ENCODE measurements around the gene CTNNBIP1. TPM values are rescaled to one million over a fixed set of nuclear protein-coding genes. Genes with fewer than 3 reads are reported as not detected.

The CTNNBIP1 gene
- total and polyA plus RNA-seq, 5 donors from 2014 or later = 5.9 to 9.6 (median 9.3) TPM

DNA sequence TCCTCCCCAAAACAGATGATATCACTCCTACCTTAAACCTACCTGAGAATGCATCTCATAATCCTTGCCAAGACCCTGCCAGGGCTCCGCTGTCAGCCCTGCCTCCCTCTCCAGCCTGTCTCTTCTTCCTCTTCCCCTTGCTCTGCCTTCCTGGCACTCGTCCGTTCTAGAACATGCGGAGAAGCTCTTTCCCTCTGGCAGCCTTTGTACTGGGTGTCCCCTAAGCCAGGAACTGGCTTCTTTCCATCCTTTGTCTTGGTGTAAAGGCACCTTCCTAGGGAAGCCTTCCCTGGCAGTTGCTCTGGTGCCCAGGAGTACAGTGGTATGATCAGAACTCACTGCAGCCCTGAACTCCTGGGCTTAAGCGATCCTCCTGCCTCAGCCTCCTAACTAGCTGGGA lies 36.1 kb downstream of the CTNNBIP1 start:
- Mint-ChIP-seq H3K9me3 (peaks cover 0 to 1% (median 0%) of the 10 kb centered on the region in 7 donors), H3K4me1 (peaks cover 0 to 8% (median 5%) of the 10 kb centered on the region in 4 donors), H3K27ac (no peak overlapping the region), H3K36me3 (peaks cover 7% of the 10 kb centered on the region), H3K4me3 (no peak overlapping the region), H3K27me3 (no peaks in the 10 kb centered on the region)
- no peak overlapping the region for H3K4me3 ChIP-seq (ENCODE audit: low read depth, low read length)
- peaks cover 7% of the 10 kb centered on the region for H3K36me3 ChIP-seq (ENCODE audit: control insufficient read depth, insufficient read depth, low read length)
- H3K27ac ChIP-seq (ENCODE audit: insufficient read depth, low read length, poor library complexity, severe bottlenecking) = no peak overlapping the region
- H3K27me3 ChIP-seq (ENCODE audit: control insufficient read depth, insufficient read depth, low read length) = no peaks in the 10 kb centered on the region
- H3K9me3 ChIP-seq (ENCODE audit: control insufficient read depth in 2 of 2, low read length in 2 of 2) = no peaks in the 10 kb centered on the region
- peaks cover 4% of the 10 kb centered on the region for H3K4me1 ChIP-seq (ENCODE audit: control insufficient read depth, insufficient read depth, low read length, poor library complexity, severe bottlenecking)
- no peak for DNase-seq
- no peak for ATAC-seq (ENCODE audit: low read depth in 2 of 2)

DNA sequence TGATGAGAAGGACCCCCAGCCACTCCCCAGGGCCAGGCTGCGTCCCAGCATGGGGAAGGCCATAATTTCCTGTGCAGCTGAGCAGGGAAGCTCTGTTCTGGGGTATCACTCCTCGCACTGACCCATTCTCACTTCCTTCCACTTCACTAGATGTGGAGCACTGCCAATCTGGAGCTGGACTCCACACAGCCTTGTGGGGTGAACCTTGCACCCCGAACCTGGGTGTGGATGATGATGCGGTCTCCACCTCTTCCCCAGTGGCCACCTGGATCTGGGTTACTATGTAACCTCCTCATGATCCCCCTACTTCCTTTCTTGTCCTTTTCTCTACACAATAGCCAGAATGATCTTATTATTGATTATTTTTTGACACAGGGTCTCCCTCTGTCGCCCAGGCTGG lies 36.7 kb downstream of the CTNNBIP1 start:
- H3K27me3 ChIP-seq (ENCODE audit: control insufficient read depth, insufficient read depth, low read length) = no peaks in the 10 kb centered on the region
- Mint-ChIP-seq H3K9me3 (peaks cover 0 to 1% (median 0%) of the 10 kb centered on the region in 7 donors), H3K36me3 (peaks cover 7% of the 10 kb centered on the region), H3K27me3 (no peaks in the 10 kb centered on the region), H3K4me3 (no peak overlapping the region), H3K27ac (no peak overlapping the region), H3K4me1 (peaks cover 0 to 8% (median 5%) of the 10 kb centered on the region in 4 donors)
- DNase-seq (no peak), ATAC-seq (ENCODE audit: low read depth in 2 of 2) (no peak)
- peaks cover 4% of the 10 kb centered on the region for H3K4me1 ChIP-seq (ENCODE audit: control insufficient read depth, insufficient read depth, low read length, poor library complexity, severe bottlenecking)
- H3K27ac ChIP-seq (ENCODE audit: insufficient read depth, low read length, poor library complexity, severe bottlenecking) = no peak overlapping the region
- peaks cover 7% of the 10 kb centered on the region for H3K36me3 ChIP-seq (ENCODE audit: control insufficient read depth, insufficient read depth, low read length)
- H3K9me3 ChIP-seq (ENCODE audit: control insufficient read depth in 2 of 2, low read length in 2 of 2) = no peaks in the 10 kb centered on the region
- no peak overlapping the region for H3K4me3 ChIP-seq (ENCODE audit: low read depth, low read length)

DNA sequence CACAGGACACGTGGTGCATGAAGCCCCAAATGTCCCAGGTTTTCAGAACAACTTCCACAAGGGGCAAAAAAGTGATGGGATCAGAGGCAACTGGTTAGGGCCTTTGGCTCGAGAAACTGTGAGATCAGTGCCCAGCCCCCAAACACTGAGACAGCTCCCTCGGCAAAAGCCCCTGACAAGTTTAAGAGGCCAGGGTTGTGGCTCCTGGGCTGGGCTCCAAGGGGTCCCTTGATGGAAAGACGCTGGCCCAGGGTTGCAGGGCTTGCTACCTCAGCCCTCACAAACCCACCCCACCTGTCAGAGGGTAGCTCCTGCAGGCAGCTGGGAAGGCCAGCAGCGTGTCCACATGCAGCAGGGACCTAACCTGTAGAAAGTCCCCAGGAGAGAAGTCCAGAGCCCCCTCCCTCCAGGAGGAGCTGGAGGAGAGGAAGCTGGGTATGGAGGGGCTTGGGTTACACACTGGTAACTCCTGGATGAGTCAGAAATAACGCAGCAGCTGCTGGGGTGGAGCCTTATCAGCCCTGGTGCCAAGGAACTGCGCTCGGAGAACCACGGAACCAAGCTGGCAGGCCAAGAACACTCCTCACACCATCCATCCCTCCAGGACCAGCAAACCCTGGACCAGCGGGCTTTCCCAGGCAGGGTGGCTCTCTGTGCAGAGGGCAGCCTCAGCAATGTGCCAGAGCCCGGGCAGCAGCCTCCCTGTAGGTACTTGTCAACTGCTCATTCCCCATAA lies 37.5 kb downstream of the CTNNBIP1 start:
- no peak for DNase-seq
- H3K4me1 ChIP-seq (ENCODE audit: control insufficient read depth, insufficient read depth, low read length, poor library complexity, severe bottlenecking) = peaks cover 6% of the 10 kb centered on the region
- Mint-ChIP-seq H3K36me3 (peaks cover 7% of the 10 kb centered on the region), H3K27ac (no peak overlapping the region), H3K9me3 (peaks cover 0 to 1% (median 0%) of the 10 kb centered on the region in 7 donors), H3K27me3 (no peaks in the 10 kb centered on the region), H3K4me1 (peaks cover 0 to 8% (median 5%) of the 10 kb centered on the region in 4 donors), H3K4me3 (no peak overlapping the region)
- no peak overlapping the region for H3K27ac ChIP-seq (ENCODE audit: insufficient read depth, low read length, poor library complexity, severe bottlenecking)
- no peak for ATAC-seq (ENCODE audit: low read depth in 2 of 2)
- no peaks in the 10 kb centered on the region for H3K27me3 ChIP-seq (ENCODE audit: control insufficient read depth, insufficient read depth, low read length)
- H3K4me3 ChIP-seq (ENCODE audit: low read depth, low read length) = no peak overlapping the region
- H3K9me3 ChIP-seq (ENCODE audit: control insufficient read depth in 2 of 2, low read length in 2 of 2) = no peaks in the 10 kb centered on the region
- peaks cover 7% of the 10 kb centered on the region for H3K36me3 ChIP-seq (ENCODE audit: control insufficient read depth, insufficient read depth, low read length)

DNA sequence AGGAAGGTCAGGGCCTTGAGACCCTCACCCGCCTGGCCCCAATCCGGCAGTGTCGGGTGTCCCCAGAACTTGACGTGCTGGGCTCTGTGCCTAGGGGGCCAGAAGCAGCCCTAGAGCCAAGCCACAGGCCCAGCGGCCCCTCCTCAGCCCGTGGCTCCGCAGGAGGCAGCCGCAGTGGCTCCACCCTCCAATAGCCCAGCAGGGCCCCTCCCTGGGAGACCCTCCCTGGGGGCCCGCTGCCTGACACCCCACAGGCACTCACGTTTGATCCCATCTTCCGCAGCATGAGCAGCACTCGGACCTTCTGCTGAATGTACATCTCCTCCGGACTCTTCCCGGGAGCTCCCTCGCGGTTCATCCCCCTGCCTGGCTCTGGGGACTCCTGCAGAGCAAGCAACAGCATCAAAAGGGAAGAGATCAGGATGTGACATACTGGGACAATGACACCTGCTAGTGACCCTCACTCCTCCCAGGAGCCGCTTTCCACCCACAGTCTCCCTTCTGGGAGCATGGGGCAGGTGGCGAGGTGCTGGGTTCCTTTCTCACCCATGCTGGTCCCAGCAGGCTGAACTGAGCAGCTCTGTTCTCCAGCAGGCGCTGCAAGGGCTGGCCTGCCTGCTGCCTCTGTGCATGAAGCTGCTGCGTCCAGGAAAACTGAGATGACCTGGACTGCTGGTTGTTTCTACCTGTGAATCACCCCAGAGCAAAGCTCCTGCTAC lies 38.2 kb downstream of the CTNNBIP1 start:
- Mint-ChIP-seq H3K27ac (no peak overlapping the region), H3K4me1 (peaks cover 0 to 14% (median 6%) of the 10 kb centered on the region in 4 donors), H3K4me3 (no peak overlapping the region), H3K27me3 (no peaks in the 10 kb centered on the region), H3K9me3 (peaks cover 0 to 1% (median 0%) of the 10 kb centered on the region in 7 donors), H3K36me3 (peaks cover 7% of the 10 kb centered on the region)
- Histone ChIP-seq H3K36me3 (ENCODE audit: control insufficient read depth, insufficient read depth, low read length) (peaks cover 7% of the 10 kb centered on the region), H3K4me1 (ENCODE audit: control insufficient read depth, insufficient read depth, low read length, poor library complexity, severe bottlenecking) (peaks cover 11% of the 10 kb centered on the region), H3K9me3 (ENCODE audit: control insufficient read depth in 2 of 2, low read length in 2 of 2) (no peaks in the 10 kb centered on the region), H3K27me3 (ENCODE audit: control insufficient read depth, insufficient read depth, low read length) (no peaks in the 10 kb centered on the region), H3K27ac (ENCODE audit: insufficient read depth, low read length, poor library complexity, severe bottlenecking) (no peak overlapping the region), H3K4me3 (ENCODE audit: low read depth, low read length) (no peak overlapping the region)
- ATAC-seq (ENCODE audit: low read depth in 2 of 2) (no peak), DNase-seq (no peak)

DNA sequence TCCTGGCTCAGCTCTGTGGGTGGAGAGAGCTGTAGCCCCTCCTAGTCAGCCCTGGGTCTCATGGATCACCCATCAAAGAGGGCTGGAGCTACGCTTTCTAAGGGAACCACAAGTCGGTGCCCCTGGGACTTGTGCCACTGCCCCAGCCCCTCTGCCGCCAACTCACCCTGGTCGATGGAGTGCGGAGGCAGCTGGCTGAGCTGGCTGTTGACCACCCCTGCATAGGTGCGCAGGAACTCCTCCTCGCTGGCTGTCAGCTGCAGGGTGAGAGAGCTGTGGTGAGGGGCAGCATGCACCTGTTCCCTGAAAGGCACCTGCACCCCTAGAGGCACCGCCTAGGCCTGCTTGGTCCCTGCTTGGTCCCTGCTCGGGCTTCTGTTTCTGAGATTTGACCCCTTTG lies 39.0 kb downstream of the CTNNBIP1 start:
- Mint-ChIP-seq H3K9me3 (peaks cover 0 to 1% (median 0%) of the 10 kb centered on the region in 7 donors), H3K4me1 (peaks cover 0 to 17% (median 8%) of the 10 kb centered on the region in 4 donors), H3K36me3 (peaks cover 7% of the 10 kb centered on the region), H3K4me3 (no peak overlapping the region), H3K27me3 (no peaks in the 10 kb centered on the region), H3K27ac (no peak overlapping the region)
- H3K4me3 ChIP-seq (ENCODE audit: low read depth, low read length) = no peak overlapping the region
- no peak for DNase-seq
- no peaks in the 10 kb centered on the region for H3K9me3 ChIP-seq (ENCODE audit: control insufficient read depth in 2 of 2, low read length in 2 of 2)
- H3K4me1 ChIP-seq (ENCODE audit: control insufficient read depth, insufficient read depth, low read length, poor library complexity, severe bottlenecking) = peaks cover 11% of the 10 kb centered on the region
- H3K27me3 ChIP-seq (ENCODE audit: control insufficient read depth, insufficient read depth, low read length) = no peaks in the 10 kb centered on the region
- H3K36me3 ChIP-seq (ENCODE audit: control insufficient read depth, insufficient read depth, low read length) = peaks cover 7% of the 10 kb centered on the region
- no peak for ATAC-seq (ENCODE audit: low read depth in 2 of 2)
- H3K27ac ChIP-seq (ENCODE audit: insufficient read depth, low read length, poor library complexity, severe bottlenecking) = no peak overlapping the region

DNA sequence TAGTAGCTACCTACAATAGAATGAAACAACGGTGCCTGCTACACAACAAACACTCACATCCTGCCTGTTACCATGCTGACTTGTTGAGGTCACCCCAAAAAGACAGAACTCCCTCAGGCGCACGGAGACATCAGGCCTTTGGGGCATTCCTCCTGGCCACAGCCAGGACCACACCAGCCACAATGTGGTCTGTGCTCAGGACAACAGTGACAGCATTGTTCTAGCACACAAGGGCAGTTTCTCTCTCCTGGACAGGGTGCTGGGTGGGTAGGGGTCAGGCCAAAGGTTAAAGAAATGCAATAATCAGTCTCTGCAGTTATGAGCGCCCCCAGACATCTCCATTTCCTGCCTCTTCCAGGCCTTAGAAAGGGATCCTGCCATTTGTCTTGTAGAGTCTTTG lies 39.5 kb downstream of the CTNNBIP1 start:
- Mint-ChIP-seq H3K27ac (no peak overlapping the region), H3K9me3 (peaks cover 0 to 1% (median 0%) of the 10 kb centered on the region in 7 donors), H3K36me3 (peaks cover 7% of the 10 kb centered on the region), H3K4me1 (peaks cover 0 to 17% (median 8%) of the 10 kb centered on the region in 4 donors), H3K27me3 (no peaks in the 10 kb centered on the region), H3K4me3 (no peak overlapping the region)
- H3K4me1 ChIP-seq (ENCODE audit: control insufficient read depth, insufficient read depth, low read length, poor library complexity, severe bottlenecking) = peaks cover 11% of the 10 kb centered on the region
- H3K36me3 ChIP-seq (ENCODE audit: control insufficient read depth, insufficient read depth, low read length) = peaks cover 7% of the 10 kb centered on the region
- no peak overlapping the region for H3K27ac ChIP-seq (ENCODE audit: insufficient read depth, low read length, poor library complexity, severe bottlenecking)
- DNase-seq = no peak
- H3K4me3 ChIP-seq (ENCODE audit: low read depth, low read length) = no peak overlapping the region
- no peaks in the 10 kb centered on the region for H3K27me3 ChIP-seq (ENCODE audit: control insufficient read depth, insufficient read depth, low read length)
- ATAC-seq (ENCODE audit: low read depth in 2 of 2) = no peak
- H3K9me3 ChIP-seq (ENCODE audit: control insufficient read depth in 2 of 2, low read length in 2 of 2) = no peaks in the 10 kb centered on the region

DNA sequence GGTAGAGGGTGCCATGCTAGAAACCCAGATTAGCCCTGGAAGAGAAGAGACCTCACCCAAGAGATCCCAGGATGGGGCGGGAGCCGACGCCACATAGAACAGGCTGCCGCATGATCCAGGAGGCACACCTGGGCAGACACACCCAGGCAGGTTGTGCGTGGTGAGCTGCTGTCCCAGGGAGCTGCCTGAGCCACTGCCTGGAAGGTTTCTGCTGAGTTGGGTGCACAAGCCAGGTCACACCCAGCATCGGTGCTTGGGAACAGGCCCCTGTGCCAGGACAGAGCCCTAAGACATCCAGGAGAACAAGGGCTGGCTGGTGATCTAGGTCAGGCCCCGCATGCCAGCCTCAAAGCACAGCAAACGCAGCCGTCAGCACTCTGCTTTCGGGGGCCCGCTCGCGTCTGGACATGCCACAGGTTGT lies 40.2 kb downstream of the CTNNBIP1 start:
- no peak overlapping the region for H3K4me3 ChIP-seq (ENCODE audit: low read depth, low read length)
- Mint-ChIP-seq H3K4me1 (peaks cover 0 to 13% (median 4%) of the 10 kb centered on the region in 4 donors), H3K4me3 (no peak overlapping the region), H3K9me3 (peaks cover 0 to 1% (median 0%) of the 10 kb centered on the region in 7 donors), H3K36me3 (peaks cover 7% of the 10 kb centered on the region), H3K27me3 (no peaks in the 10 kb centered on the region), H3K27ac (no peak overlapping the region)
- H3K27ac ChIP-seq (ENCODE audit: insufficient read depth, low read length, poor library complexity, severe bottlenecking) = no peak overlapping the region
- peaks cover 7% of the 10 kb centered on the region for H3K36me3 ChIP-seq (ENCODE audit: control insufficient read depth, insufficient read depth, low read length)
- no peaks in the 10 kb centered on the region for H3K9me3 ChIP-seq (ENCODE audit: control insufficient read depth in 2 of 2, low read length in 2 of 2)
- no peaks in the 10 kb centered on the region for H3K27me3 ChIP-seq (ENCODE audit: control insufficient read depth, insufficient read depth, low read length)
- DNase-seq = no peak
- ATAC-seq (ENCODE audit: low read depth in 2 of 2) = no peak
- peaks cover 8% of the 10 kb centered on the region for H3K4me1 ChIP-seq (ENCODE audit: control insufficient read depth, insufficient read depth, low read length, poor library complexity, severe bottlenecking)

Measured in CD4-positive, CD25-positive, alpha-beta regulatory T cell (primary cell).